Frontal cortex (tissue), 1 donor: ENCODE measurements around the gene SEMA4C. TPM values are rescaled to one million over a fixed set of nuclear protein-coding genes. Genes with fewer than 3 reads are reported as not detected.

Experiments
- total RNA-seq: library from RNA; depleted of rRNA; stranded (reverse); fragments of >200 nt; gene quantifications from one replicate; pipeline ENCODE4 v1.2.3, GENCODE V29; 2014

SEMA4C gene
- total RNA-seq, 1 donor from 2014 or later = 52.6 TPM

Other genes starting within 250 kb of the SEMA4C start
- gene KANSL3, start 231.8 kb downstream of the SEMA4C start, total RNA-seq = 22.0 TPM
- gene FER1L5, start 227.3 kb downstream of the SEMA4C start, total RNA-seq = 0.41 TPM
- gene LMAN2L, start 130.0 kb downstream of the SEMA4C start, total RNA-seq = 23.6 TPM
- 5.3 TPM for gene CNNM4, start 109.2 kb downstream of the SEMA4C start, total RNA-seq
- gene CNNM3, start 53.8 kb downstream of the SEMA4C start, total RNA-seq = 11.8 TPM
- gene ANKRD23, start 26.1 kb downstream of the SEMA4C start, total RNA-seq = 4.1 TPM
- 5.7 TPM for gene ANKRD39, start 12.1 kb downstream of the SEMA4C start, total RNA-seq
- not detected for gene FAM178B, start 116.5 kb upstream of the SEMA4C start, total RNA-seq
- gene FAHD2B, start 224.8 kb upstream of the SEMA4C start, total RNA-seq = 5.3 TPM
- gene ANKRD36, start 243.1 kb upstream of the SEMA4C start, total RNA-seq = 534 TPM